Measurements from ENCODE around the gene PC.

The PC gene

GRCh38 chr11:66914505-66914904 lies 43.7 kb downstream of the PC start:
- no peak for DNase-seq (ENCODE audit: low read depth in 1 of 2, low spot score in 1 of 2)

DNA sequence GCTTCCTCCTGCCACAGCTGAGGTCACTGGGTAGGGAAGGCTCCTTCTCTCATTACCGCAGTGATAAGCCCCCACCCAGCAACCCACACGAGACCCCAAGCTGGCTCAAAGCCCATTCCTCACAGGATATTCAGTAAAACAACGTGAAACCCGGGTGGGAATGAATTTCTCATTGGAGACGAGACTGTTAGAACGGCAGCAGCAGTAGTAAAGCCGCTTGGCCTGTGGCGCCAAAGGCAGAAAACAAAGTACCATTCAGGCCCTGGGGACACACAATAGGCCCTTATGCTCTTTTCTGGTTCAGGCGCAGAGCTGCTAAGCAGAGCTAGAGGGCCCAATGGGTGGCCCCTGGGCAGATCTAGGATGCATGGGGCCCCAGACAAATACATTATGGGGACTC lies 45.3 kb downstream of the PC start:
- DNase-seq (ENCODE audit: low read depth in 1 of 2, low spot score in 1 of 2): no peak

DNA sequence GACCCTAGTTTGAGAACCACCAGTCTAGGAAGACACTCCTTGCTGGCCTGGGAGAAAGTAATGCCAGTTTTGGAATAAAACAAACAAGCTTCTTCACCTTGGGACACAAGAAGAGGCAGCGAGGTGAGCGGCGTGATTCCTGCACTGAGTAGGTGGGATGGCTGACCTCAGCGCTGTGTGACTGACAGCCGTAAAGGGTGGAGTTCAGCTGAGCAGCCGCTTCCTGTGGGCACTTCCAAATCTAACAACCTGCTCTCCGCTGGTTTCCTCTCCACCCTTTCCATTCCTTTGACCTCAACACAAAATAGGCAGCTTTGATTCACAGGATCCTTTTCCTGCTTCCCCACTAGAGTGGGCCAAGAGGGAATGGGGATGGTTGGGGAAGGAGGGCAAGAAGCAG lies 45.8 kb downstream of the PC start:
- DNase-seq (ENCODE audit: low read depth in 1 of 2, low spot score in 1 of 2): no peak

DNA sequence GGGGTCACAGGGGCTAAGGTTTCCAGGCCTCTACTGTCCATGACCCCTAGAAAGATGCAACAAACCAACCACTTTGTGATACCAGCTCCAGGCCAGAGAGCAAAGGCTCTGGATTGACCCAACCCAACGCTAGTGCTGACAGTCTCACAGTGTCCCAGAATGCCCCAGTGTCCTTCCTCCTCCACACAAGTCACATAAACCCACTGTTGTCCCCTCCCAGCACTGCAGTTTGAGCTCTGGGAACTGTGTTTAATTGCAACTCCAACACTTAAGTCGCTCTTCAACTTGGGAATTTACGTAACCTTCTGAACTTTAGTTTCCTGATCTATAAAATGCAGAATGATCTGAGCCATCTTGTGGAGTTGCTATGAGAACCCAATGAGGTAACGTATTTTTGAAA lies 47.5 kb downstream of the PC start:
- DNase-seq (ENCODE audit: low read depth in 1 of 2, low spot score in 1 of 2): no peak

DNA sequence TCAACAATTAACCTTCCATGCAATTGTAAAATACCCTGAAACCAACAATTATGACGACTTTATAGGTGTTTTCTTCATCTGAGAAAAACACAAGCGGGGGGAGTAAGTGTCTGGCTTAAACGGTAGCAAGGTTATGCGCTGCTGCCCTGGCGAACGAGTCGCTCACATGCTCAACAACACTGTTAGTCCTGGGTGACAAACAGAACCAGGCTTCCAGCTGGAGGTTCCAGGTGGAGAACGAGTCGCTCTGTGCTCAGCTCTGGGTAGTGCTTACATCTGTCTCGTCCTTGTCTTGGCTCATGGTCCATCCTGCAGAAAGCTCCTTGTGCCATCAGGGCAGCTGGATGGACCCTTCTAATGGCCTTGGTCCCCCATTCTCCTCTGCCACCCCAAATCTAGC lies 48.2 kb downstream of the PC start:
- no peak for DNase-seq (ENCODE audit: low read depth in 1 of 2, low spot score in 1 of 2)

GRCh38 chr11:66909181-66909580 lies 49.0 kb downstream of the PC start:
- DNase-seq (ENCODE audit: low read depth in 1 of 2, low spot score in 1 of 2): no peak

DNA sequence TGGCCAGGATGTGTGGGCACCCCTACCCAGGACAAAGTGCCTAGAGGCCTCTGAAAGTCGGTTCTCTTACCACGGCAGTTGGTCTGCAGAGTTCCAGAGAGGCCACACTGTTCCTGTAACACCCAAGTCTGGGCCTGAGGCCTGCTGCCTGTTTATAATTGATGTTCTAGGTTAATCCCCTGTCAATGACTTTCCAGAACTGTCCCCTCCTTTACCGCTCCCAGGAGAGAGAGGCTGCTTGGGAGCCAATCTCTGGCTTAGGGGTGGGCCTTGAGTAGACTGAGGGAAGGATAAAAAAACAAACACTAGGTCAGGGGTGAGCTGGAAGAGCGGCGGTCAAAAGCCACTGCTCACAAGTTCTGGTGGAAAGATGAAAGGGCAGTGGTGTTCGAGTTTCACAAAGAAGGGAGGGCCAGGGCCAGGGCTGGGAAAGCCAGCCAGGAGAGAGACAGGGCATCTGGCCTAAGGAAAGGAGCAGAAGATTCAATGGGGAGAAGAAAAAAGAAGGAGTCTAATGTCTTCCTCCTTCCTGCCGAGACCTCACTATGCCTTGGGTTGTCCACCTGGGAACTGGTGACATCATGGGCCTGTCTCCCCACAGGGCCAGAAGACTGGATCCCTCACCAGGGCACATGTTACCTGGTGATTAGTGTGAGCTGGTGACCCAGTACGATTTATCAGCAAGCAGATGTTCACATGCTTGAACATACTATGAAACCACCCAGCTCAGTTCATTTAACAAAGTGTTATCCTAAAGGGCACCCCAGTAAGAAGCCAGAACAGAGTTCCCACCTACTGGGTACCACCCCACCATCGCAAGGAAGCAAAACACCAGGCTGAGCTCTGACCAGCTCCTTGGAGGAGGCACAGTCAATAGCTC lies 50.2 kb downstream of the PC start:
- DNase-seq (ENCODE audit: low read depth in 1 of 2, low spot score in 1 of 2): no peak

DNA sequence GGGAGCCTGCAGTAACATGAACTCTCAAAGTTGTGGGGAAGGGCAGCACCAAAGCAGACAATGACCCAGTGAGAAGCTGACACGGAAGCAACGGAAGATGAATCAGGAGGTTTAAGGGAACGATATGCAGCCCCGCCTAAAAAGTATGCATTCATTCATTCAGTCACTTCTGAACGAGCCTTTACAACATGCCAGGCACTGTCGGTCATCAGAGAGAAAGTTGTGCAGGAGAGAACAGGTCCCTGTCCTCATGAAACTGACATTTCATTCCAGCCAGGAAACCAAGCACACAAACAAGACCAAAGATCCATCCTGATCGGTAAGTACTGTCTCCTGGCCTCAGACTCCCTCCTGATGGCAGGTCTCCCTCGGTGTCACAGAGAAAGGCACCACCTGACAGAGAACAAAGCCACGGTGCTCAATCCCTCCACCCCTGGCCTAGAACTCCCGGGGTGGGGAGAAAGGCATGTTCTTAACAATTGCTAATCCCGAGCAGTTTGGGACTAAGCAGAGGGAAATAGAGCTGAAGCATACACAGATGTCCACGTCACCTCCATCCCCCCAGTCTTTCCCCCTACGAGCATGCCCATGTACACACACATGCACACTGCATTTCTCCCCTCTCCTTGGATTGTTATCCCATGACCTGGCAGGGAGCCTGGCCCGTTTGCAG lies 52.0 kb downstream of the PC start:
- no peak for DNase-seq (ENCODE audit: low read depth in 1 of 2, low spot score in 1 of 2)

GRCh38 chr11:66905631-66906030 lies 52.6 kb downstream of the PC start:
- DNase-seq (ENCODE audit: low read depth in 1 of 2, low spot score in 1 of 2): no peak

DNA sequence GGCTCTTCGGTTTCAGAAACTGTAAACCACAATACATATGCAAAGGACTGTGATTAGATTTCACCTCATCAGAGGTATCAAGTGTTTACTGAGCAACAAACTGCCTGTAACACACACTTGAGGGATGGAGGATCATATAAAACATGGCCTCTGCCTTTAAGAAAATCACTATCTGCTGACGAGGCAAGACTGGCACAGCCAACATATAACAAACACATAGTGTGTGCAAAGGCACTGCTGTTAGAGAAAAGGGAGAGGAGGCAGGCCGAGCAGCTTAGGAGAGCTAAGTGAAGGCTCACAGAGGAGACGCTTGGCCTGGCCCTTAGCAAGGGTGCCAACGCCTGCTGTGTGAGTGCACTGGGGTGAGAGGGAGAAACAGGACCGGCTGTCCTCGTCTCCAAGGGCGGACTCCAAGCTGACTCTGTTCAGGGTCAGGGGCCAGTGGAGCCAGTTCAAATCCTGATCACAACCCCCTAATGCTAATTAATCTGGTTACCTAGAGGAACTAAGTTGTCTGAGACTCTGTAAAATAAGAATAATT lies 53.1 kb downstream of the PC start:
- DNase-seq (ENCODE audit: low read depth in 1 of 2, low spot score in 1 of 2): no peak

- DNase-seq (ENCODE audit: low read depth in 1 of 2, low spot score in 1 of 2): no peak
Observed at GRCh38 chr11:66904561-66904960, 53.6 kb downstream of the PC start.

- DNase-seq (ENCODE audit: low read depth in 1 of 2, low spot score in 1 of 2): no peak
Observed at GRCh38 chr11:66904055-66904454, 54.1 kb downstream of the PC start.

- DNase-seq (ENCODE audit: low read depth in 1 of 2, low spot score in 1 of 2): no peak
Observed at GRCh38 chr11:66902486-66903177, 55.6 kb downstream of the PC start.

DNA sequence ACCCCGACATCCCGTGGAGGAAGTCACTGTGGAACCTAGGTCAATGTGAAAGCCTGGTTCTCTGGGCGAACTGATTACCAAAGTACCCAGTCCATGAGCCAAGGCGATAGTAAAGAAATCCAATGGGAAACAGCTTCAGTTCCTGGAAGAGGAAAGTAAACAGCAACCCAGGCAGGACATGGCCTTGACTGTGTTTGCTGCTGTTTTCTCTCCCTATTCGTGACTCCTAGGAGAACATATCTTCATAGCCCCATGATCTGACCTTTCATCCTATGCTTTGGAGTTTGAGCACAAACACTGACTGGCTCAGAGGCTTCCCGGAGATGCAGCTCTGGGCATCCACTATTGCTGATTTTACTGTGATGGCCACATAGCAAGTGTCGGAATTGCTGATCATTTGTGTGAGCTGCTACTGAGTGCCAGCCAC lies 56.2 kb downstream of the PC start:
- no peak for DNase-seq (ENCODE audit: low read depth in 1 of 2, low spot score in 1 of 2)

- no peak for DNase-seq (ENCODE audit: low read depth in 1 of 2, low spot score in 1 of 2)
Observed at GRCh38 chr11:66894141-66894540, 64.0 kb downstream of the PC start.

DNA sequence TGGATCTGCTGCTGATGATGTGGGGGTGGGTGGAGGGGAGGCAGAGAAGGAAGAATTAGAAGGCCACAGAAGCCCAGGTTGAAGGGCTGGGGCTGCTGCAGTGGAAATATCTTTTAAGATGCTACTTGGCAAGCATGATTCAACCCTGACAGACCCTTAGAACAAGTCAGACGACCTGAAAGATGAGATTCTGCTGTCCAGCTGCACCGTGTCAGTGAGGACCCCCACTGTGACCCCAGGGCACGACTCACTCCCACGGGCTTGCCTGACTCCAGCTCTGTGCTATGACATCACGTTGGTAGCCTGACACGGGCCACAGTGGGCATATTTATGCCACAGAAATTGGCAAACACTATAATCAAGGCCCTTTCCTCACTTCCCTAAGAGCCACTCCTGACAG lies 65.3 kb downstream of the PC start:
- no peak for DNase-seq (ENCODE audit: low read depth in 1 of 2, low spot score in 1 of 2)

DNA sequence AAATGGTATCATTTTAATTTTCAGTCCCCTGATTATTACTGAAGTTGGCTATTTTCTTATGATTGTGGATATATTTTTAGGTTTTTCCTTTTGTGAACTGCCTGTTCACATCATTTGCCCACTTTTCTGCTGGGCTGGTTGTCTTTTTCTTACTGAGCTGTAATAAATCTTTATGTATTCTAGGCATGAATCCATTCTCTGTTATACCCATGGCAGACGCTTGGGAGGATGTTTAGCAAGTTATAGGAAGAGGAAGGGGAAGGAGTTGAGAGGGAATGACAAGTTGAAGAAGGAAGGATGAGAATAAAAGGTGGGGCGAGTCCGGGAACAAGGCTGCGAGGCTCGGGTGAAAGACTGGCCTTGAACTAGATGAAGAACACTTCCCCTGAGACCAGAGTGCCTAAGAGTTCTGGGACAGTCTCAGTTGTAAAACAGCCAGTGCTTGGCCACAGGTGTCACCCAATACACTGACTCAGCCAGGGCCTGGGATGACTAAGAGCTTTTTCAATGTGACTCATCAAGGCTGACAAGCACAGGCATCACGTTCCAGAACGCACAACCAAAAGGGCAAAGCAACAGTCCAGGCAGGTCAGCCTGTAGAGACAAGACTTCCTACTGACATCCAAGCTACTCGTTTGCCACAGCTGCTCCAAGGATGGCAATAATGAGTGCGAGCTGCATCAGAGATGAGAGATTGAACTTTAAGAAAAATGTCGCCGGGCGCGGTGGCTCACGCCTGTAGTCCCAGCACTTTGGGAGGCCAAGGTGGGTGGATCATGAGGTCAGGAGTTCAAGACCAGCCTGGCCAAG lies 66.1 kb downstream of the PC start:
- DNase-seq (ENCODE audit: low read depth in 1 of 2, low spot score in 1 of 2): peak in 1 of 2 donors; percentile 8

DNA sequence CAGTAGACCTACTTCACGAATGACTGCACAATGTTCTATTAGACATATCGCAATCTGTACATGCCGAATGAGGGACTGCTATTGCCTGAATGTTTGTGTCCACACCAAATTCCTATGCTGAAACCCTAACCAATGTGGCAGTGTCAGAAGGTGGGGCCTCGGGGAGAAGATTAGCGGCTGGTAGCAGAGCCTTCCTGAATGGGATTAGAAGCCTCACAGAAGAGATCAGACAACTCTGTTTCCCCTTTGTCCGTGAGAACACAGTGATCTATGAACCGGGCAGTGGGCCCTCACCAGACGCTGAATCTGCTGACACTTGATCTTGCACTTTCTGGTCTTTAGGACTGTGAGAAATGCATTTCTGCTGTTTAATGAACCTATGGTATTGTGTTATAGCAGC lies 68.2 kb downstream of the PC start:
- no peak for DNase-seq (ENCODE audit: low read depth in 1 of 2, low spot score in 1 of 2)

DNA sequence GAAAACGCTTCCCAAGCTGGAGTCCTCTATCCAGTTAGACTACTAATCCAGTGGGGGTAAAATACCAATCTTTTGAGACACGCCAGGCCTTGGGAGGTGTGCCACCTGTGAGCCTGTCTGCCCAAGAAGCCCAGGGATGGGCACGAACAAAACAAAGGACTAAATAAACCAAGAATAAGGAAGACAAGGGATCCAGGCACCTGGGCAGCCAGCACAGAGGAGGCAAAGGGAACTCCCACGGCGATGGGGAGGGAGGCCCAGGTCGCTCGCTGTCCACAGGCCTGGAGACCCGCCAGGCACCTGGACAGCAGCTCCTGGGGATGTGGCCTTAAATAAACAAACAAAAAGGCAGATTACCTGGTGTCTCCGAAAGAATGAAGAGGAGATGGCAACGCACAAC lies 69.9 kb downstream of the PC start:
- no peak for DNase-seq (ENCODE audit: low read depth in 1 of 2, low spot score in 1 of 2)

- no peak for DNase-seq (ENCODE audit: low read depth in 1 of 2, low spot score in 1 of 2)
Observed at GRCh38 chr11:66887526-66887925, 70.7 kb downstream of the PC start.

GRCh38 chr11:66886671-66887221 lies 71.4 kb downstream of the PC start:
- DNase-seq (ENCODE audit: low read depth in 1 of 2, low spot score in 1 of 2): no peak
